Stimulated activated CD8-positive, alpha-beta memory T cell treated with anti-CD3 and anti-CD28 coated beads, Interleukin-12 subunit alpha, Interleukin-12 subunit beta, amount 100 ng/mL, for 24 hours (primary cell): ENCODE measurements around the gene TNFSF15.

ENCODE experiments used
- DNase-seq: peaks from one replicate; pipeline ENCODE4 v3.0.0-alpha.2; 2020; ENCODE audit errors: extremely low read depth

TNFSF15 gene

DNA sequence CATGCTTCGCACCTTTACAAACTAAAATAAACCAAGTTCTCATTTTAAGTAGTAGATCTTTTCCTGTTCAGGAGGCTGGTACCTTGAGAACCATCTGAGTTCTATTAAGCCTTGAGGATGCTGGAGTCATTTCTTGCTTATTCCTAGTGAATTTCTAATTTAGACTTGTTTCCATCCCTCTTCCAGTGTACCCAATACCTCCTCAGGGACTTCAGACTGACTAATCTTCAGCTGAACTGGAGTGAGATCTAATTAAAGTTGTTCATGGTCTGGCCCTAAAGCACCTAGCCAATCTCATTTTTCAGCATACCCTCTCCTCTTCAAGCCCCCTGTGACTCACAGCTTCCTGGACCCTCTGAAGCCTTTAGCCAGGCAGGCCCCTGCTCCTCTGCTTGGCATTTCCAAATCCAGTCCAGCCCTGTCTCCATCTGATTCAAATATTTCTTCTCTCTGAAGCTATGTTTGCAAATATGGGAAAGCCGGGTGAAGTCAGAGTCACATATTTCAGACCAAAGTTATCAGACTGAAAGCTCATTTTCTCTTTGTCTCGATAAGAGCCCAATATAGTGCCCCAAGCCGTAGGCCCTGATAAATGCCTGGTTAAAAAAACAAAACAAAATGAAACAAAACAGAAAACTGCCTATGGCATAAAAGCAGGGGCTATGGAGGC, 19.4 kb upstream of the TNFSF15 start:
- no peak for DNase-seq

DNA sequence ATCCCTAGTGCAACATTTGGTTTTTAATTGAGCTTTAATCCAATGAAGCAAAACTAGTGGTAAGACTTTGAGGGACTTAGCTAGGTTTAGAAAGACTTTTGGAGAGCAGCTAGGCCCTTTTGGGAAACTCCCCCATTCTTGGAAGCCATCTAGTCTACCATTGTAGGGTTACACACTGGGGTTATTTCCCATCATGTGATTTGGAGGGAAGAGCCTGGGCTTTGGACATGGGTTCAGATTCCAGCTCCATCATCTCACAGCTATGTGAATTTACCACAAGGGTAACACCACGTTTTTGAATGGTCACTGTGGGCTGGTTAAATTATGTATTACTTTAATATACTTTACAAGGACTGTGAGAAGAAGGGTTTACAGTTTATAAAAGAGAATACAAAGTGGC, 18.3 kb upstream of the TNFSF15 start:
- no peak for DNase-seq

DNA sequence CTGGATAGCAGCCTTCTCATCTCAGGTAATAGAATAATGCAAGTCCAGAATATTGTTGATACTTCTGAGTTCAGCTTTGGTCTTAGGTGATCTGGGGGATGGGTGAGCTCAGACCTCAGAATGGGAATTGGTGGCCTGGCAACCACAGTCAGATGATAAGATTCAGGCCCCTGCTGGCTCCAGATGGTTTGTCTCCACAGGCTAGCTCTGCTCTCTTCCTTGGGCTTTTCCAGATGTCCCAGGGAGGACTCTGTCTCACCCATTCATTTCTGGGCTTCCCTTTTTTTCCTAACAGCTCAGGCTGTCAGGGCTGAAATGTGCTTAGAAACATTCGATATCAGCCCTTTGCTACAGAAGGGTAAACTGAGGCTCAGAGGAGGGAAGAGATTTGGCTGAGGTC, 17.6 kb upstream of the TNFSF15 start:
- DNase-seq = no peak

DNA sequence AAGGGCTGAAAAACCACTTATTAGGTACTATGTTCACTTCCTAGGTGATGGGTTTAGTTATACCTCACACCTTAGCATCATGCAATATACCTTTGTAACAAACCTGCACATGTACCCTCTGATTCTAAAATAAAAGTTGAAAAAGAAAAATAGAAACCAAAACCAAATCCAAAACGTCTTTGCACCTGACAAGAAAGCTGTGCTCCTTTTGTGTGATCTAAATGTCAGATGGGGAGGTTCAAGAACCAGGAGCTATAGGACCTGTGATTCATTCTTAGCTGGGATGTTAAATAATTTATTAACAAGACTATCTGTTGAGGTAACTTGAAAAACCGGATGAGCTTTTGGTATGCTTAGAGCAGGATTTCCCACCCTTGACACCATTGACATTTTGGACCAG, 16.9 kb upstream of the TNFSF15 start:
- no peak for DNase-seq

DNA sequence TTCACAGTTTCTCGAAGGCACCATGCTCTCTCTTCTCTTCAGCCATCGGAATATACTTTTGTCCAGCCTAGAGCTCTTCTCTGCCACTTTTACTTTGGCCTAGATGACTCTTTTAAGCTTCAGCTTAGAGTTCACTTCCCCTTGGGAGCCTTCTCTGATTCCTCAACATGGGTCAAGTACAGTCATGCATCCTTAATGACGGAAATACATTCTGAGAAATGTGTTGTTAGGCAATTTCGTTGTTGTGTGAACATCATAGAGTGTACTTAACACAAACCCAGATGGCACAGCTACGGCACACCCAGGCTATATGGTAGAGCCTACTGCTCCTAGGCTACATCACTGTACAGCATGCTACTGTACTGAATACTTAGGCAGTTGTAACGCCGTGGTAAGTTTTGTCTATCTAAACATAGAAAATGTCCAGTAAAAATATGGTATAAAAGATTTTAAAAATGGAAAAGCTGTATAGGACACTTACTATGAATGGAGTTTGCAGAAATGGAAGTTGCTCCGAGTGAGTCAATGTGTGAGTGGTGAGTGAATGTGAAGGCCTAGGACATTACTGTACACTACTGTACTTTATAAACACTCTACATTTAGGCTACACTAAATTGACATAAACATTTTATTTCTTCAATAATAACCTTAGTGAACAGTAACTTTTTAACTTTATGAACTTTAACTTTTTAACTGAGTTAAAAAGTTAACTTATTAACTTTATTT, 15.1 kb upstream of the TNFSF15 start:
- no peak for DNase-seq

DNA sequence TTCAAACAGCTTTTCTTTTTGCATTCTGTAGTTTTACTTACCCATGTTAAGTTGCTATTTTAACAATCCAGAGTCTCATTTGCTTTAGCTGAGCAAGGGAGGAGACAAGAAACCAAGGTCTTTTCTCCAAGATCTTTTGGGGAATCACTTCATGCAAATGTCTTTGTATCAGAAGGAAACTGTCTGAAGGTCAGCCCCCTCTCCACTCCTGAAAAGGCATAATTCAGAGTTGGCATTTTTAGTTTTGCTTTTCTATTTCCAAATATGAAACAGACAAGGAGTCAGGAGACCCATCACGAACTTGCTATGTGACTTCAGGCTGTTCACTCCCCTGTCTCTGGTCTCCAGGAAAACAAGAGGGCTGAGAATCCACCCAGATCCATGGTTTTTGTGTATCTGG, 12.3 kb upstream of the TNFSF15 start:
- DNase-seq = no peak

GRCh38 chr9:114813717-114814418, 8.0 kb upstream of the TNFSF15 start:
- no peak for DNase-seq

DNA sequence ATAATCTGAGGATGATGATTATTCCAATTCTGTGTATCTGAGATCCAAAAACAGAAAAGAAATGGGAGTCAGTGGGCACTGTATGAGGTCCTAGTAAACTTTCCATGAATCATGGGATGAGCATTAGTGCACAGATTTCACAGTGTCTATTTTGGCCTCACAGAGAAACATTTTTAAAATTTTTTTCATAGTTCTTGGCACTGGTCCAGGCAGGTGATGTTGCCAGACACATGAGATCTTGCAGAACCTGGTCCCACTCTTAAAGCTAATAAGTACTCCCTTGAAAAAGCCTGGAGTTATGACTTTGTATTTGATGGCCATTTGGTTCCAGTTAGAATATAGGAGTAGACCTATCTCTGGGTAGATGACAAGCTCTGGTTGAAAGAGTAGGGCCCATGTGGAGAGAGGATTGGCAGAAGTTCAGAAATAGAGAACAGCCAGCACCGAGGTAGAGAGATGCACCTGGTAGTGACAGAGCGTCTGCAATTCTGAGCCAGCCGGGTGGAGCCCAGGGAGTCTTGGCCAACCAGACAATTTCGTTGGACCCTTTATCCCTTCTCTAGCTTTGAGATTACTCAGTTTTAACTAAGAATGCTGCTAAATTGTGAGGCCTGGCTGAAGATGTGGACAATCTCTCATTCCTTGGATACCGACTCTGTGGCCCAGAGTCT, 6.3 kb upstream of the TNFSF15 start:
- DNase-seq = no peak

DNA sequence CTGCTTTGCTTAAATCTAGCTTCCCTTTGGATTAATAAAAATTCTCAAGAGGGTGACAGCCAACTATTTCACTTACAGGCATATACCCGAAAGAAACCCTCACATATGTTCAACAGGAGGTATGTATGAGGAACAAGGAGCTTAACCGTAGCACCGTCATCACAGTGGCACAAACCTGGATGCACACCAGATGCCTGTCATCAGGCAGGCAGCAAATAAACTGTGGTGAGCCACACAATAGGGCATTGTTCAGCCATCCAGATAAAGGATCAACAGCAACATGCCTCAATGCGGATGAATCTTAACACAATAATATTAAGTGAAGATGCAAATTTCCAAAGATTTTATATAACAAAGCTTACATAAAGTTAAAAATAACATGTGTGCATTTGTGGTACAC, 5.5 kb upstream of the TNFSF15 start:
- no peak for DNase-seq

GRCh38 chr9:114810614-114811013, 4.8 kb upstream of the TNFSF15 start:
- DNase-seq = no peak

DNA sequence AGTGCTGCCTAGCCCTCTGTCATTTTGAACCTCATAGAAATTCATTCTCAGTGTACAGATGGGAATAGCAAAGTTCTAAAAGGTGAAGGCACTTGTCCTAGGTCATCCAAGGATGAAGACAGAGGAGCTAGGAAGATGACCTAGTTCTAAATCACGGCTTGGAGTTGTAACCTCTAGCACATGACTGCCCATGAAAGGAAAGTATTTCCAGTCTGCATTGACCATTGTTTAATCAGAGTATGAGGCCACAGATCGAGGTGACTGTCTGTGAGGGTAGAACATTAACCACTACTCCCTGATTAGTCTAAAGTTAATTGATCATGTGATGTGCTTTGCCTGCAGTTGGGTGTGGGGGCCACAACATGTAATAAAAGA, 674 bp upstream of the TNFSF15 start:
- no peak for DNase-seq

DNA sequence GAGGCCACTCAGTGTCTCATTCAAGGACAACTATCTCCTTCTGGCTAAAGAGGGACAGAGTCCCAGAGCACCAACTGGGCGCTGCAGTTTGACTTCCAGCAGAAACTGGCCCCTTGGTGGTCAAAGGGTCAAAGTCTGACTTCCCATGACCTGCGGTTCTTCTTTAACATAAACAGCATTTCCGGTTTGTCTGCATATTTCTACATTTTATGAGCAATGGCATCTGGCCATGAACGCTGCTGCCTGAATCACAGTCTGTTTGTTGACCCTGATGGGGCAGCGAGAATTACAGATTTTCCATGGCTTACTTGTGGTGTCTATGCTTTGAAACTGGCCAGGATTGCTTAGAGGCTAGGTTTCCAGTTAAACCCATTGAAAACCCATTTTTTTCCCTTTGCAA, 1.3 kb downstream of the TNFSF15 start:
- no peak for DNase-seq

- no peak for DNase-seq
These were observed 2.2 kb downstream of the TNFSF15 start for GRCh38 chr9:114803479-114804265.

DNA sequence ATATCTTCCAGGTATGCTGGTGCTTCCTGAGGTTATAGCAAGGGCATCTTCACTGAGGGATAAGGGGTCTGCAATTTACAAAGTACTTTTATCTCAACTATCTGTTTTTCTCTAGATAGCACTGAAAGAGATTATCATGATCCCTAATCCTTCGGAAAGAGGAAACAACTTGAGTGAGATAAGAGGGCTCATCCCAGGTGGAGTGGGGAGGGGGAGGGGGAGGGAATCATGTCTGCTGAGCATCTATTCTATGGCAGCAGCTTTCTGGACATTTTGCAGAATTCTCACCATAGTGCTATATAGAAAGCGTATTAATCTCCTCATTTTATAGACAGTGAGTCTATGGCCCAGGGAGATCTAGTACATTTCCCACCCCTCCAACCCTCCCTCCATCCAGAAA, 5.9 kb downstream of the TNFSF15 start:
- no peak for DNase-seq

GRCh38 chr9:114799441-114799840, 6.4 kb downstream of the TNFSF15 start:
- no peak for DNase-seq

- DNase-seq = no peak
These were observed 6.9 kb downstream of the TNFSF15 start for GRCh38 chr9:114798780-114799427.

DNA sequence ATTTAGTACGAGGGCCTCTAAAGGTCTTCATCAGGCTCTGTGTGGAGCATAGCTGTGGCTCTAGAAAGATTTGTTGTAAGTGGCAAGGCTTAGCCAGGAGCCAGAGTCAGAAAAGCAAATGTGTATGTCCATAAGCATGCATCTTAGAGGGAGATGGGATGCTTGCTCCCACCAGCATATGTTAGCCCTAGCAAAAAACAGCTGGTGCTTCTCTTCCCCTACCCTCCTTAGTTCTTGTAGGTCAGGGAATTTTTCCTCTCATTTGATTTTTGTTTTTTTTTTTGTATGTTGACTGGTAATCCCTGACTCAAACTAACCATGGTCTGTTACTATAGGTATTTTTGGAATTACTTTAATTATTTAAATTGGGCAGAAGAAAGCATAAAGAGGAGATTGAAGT, 7.7 kb downstream of the TNFSF15 start:
- DNase-seq = no peak

DNA sequence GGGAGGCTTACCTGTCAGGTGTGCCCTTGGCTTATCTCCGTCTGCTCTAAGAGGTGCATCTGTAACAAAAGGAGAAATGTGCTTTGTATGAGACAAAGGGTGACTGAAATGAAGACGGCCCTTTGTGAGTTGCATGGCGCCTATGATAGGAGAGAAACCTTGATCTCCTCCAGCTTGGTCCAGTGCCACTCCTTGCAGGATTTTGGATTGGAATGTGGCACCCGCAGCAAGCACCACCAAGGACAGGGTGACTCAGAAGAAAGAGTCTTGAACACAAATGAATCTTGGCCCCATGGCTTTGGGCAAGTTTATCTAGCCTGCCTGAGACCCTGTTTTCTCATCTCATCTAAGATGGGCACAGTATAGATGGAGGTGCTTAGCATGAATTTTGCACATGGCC, 13.4 kb downstream of the TNFSF15 start:
- no peak for DNase-seq

DNA sequence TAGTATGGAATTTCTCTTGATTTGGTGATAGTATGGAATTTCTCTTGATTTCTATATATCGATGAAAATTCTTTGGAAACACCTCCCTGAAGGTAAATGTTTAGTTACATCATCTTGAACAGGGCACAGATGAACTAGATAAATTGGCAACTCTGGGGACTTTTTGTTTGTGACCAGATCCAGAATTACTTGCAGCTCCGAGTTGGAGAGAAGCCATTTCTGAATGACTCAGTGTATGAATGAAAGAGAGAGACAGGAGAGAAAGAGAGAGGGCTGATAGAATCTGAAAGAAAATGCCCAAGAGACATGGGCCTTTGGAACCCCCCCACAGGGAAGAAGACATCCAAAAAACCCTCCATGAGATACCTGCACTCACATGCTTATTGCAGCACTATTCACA, 14.1 kb downstream of the TNFSF15 start:
- no peak for DNase-seq

- DNase-seq = no peak
These were observed 14.5 kb downstream of the TNFSF15 start for GRCh38 chr9:114791312-114791711.

DNA sequence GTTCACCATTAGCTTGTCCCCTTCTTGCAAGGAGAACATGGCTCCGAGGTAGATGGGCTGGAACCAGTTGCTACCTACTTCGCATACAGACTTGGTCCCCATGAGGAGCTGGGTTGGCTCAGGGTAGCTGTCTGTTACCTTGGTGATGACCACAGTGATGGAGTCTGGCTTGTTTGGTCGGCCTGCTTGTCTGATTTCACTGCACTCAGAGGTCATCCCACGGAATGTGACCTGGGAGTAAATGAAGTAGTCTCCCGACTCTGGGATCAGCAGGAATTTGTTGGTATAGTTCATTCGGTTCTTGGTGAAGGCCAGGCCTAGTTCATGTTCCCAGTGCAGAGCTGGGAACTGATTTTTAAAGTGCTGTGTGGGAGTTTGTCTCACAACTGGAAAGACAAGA, 15.3 kb downstream of the TNFSF15 start:
- no peak for DNase-seq
